Calu3 (cell line): ENCODE results near the gene DHRS12. TPM values are rescaled to one million over a fixed set of nuclear protein-coding genes. Genes with fewer than 3 reads are reported as not detected.
"Not testable (repeated sequence)": the region's sequence is repeated elsewhere in the genome, so short reads cannot be mapped to it uniquely, and the experiment has no call there.

Experiments used
- BruUV-seq: library from RNA; stranded (reverse); fragments of 400-500 nt; replicated peaks from 2 replicates; lab custom pipeline; 2021; lab: Mats Ljungman, UMichigan
- CTCF ChIA-PET: fragments of 300-600 bp; sonication (Branson Sonifier 250); formaldehyde crosslinking; loops from one replicate; lab custom pipeline; 2022; ENCODE audit warnings: antibody characterized with exemption; lab: Charles Lee
- DNase-seq: peaks from one replicate; pipeline ENCODE4 v3.0.0; 2022
- H3K27ac Mint-ChIP-seq: one replicate; pipeline ENCODE4 v1.8.0; 2022; ENCODE audit warnings: mixed read lengths; ENCODE audit not compliant: unreplicated experiment
- H3K27me3 Mint-ChIP-seq: one replicate; pipeline ENCODE4 v1.8.0; 2022; ENCODE audit warnings: mixed read lengths; ENCODE audit not compliant: unreplicated experiment
- H3K36me3 Mint-ChIP-seq: one replicate; pipeline ENCODE4 v1.8.0; 2022; ENCODE audit warnings: mild to moderate bottlenecking, moderate library complexity, mixed read lengths; ENCODE audit not compliant: insufficient read depth, unreplicated experiment
- H3K4me1 Mint-ChIP-seq: one replicate; pipeline ENCODE4 v1.8.0; 2022; ENCODE audit warnings: mild to moderate bottlenecking, low read depth, mixed read lengths; ENCODE audit not compliant: unreplicated experiment
- H3K4me3 Mint-ChIP-seq: one replicate; pipeline ENCODE4 v1.8.0; 2022; ENCODE audit warnings: mild to moderate bottlenecking, low read depth, moderate library complexity, mixed read lengths; ENCODE audit not compliant: unreplicated experiment
- H3K9me3 Mint-ChIP-seq: one replicate; pipeline ENCODE4 v1.8.0; 2022; ENCODE audit warnings: low read depth, mixed read lengths; ENCODE audit not compliant: unreplicated experiment
- CTCF ChIP-seq: fragments of 200-600 bp; IDR thresholded peaks from one replicate; pipeline ENCODE4 v1.8.0; 2022; ENCODE audit warnings: antibody characterized with exemption; ENCODE audit not compliant: unreplicated experiment
- intact Hi-C: fragments of 100-400 bp; cut with micrococcal nuclease; formaldehyde crosslinking; loops from one replicate; pipeline ENCODE4 v1.10.0; 2022; ENCODE audit not compliant: unreplicated experiment
- total RNA-seq: library from RNA; stranded (reverse); gene quantifications from 2 replicates; pipeline ENCODE4 v1.2.3, GENCODE V29; 2022

The DHRS12 gene
- total RNA-seq, 1 experiment from 2014 or later, result 8.1 TPM

GRCh38 chr13:51825681-51826254 is 21.8 kb upstream of the DHRS12 start:
- Mint-ChIP-seq H3K27me3 (peaks cover 51% of the 10 kb centered on the region), H3K4me1 (no peaks in the 10 kb centered on the region), H3K27ac (no peak overlapping the region), H3K9me3 (no peaks in the 10 kb centered on the region), H3K36me3 (no peaks in the 10 kb centered on the region), H3K4me3 (no peak overlapping the region)
- no TSS peak for BruUV-seq
- no peak for DNase-seq
- CTCF ChIA-PET, result no interaction called here
- no peak for TF ChIP-seq CTCF
- intact Hi-C loops, result no loop called here

DNA sequence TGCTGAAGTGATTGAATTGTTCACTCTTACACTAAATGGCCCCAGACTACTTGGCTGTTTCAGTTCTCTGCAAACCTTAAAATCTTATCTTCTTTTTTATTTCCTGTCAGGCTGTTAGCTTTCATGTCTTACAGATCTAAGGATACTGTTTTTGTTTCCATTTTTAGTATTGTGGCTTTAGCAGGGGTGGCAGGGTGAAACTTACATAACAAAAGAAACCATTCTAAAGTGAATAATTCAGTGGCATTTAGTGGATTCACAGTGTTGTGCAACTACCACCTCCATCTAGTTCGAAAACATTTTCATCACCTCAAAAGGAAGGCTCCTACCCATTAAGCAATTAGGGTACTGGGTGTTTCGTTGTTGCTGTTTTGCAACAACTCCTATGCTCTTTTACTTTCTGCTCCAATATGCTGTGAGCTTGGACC is 21.2 kb upstream of the DHRS12 start:
- Mint-ChIP-seq H3K4me3 (no peak overlapping the region), H3K27me3 (peaks cover 54% of the 10 kb centered on the region), H3K9me3 (no peaks in the 10 kb centered on the region), H3K4me1 (no peaks in the 10 kb centered on the region), H3K36me3 (no peaks in the 10 kb centered on the region), H3K27ac (no peak overlapping the region)
- intact Hi-C loops, result no loop called here
- CTCF ChIA-PET, result no interaction called here
- no peak for TF ChIP-seq CTCF
- no peak for DNase-seq
- no TSS peak for BruUV-seq

- DNase-seq, H3K27ac Mint-ChIP-seq, H3K36me3 Mint-ChIP-seq, H3K9me3 Mint-ChIP-seq, intact Hi-C loops, H3K4me3 Mint-ChIP-seq, CTCF ChIA-PET, H3K4me1 Mint-ChIP-seq, BruUV-seq: not testable (repeated sequence)
- H3K27me3 Mint-ChIP-seq, result peaks cover 54% of the 10 kb centered on the region
Observed at GRCh38 chr13:51824712-51825111, 20.7 kb upstream of the DHRS12 start.

GRCh38 chr13:51823863-51824262 is 19.9 kb upstream of the DHRS12 start:
- no peak for DNase-seq

More at GRCh38 chr13:51823863-51824262, 19.9 kb upstream of the DHRS12 start:
- H3K27me3 Mint-ChIP-seq, result peaks cover 54% of the 10 kb centered on the region
- no peaks in the 10 kb centered on the region for H3K9me3 Mint-ChIP-seq
- H3K4me3 Mint-ChIP-seq, result no peak overlapping the region
- no peak overlapping the region for H3K27ac Mint-ChIP-seq
- intact Hi-C loops, result no loop called here
- TF ChIP-seq CTCF, result no peak
- CTCF ChIA-PET, result no interaction called here
- no peaks in the 10 kb centered on the region for H3K4me1 Mint-ChIP-seq
- no TSS peak for BruUV-seq
- no peaks in the 10 kb centered on the region for H3K36me3 Mint-ChIP-seq
